OCI-LY7 (cell line): ENCODE results near the gene TUSC2. TPM values are rescaled to one million over a fixed set of nuclear protein-coding genes. Genes with fewer than 3 reads are reported as not detected.

Experiments
- BruUV-seq: library from RNA; stranded (reverse); fragments of 400-500 nt; replicated peaks from 2 replicates; lab custom pipeline; 2021; lab: Mats Ljungman, UMichigan
- CTCF ChIA-PET: fragments of 300-600 bp; sonication (Branson Sonifier 250); formaldehyde crosslinking; loops from one replicate; lab custom pipeline; 2022; ENCODE audit warnings: antibody characterized with exemption; ENCODE audit not compliant: unreplicated experiment; lab: Charles Lee
- POLR2A ChIA-PET: fragments of 300-600 bp; sonication (Branson Sonifier 250); formaldehyde crosslinking; loops from one replicate; lab custom pipeline; 2022; ENCODE audit warnings: antibody characterized with exemption; lab: Charles Lee
- DNase-seq: peaks from one replicate; pipeline ENCODE4 v3.0.0-alpha.2; 2015; ENCODE audit warnings: low spot score
- H2AFZ ChIP-seq: fragments of 200-600 bp; sonication (generic), shearing (Covaris generic); 2 replicates; pipeline ENCODE4 v1.6.1; 2014; ENCODE audit warnings: mild to moderate bottlenecking, antibody characterized with exemption, low read length, moderate library complexity
- H3K27ac ChIP-seq: fragments of 200-600 bp; sonication (generic); 2 replicates; pipeline ENCODE4 v1.5.1; 2014; ENCODE audit warnings: mixed run types, low read depth, mild to moderate bottlenecking, moderate library complexity, low read length, inconsistent platforms; ENCODE audit not compliant: poor library complexity, severe bottlenecking
- H3K36me3 ChIP-seq: fragments of 200-600 bp; sonication (generic); 2 replicates; pipeline ENCODE4 v1.6.1; 2014; ENCODE audit warnings: mild to moderate bottlenecking, antibody characterized with exemption, low read length, moderate library complexity, mixed read lengths; ENCODE audit not compliant: insufficient read depth
- H3K4me1 ChIP-seq: fragments of 200-600 bp; sonication (generic); 2 replicates; pipeline ENCODE4 v1.5.1; 2014; ENCODE audit warnings: mild to moderate bottlenecking, low read length; ENCODE audit not compliant: insufficient read depth, poor library complexity, severe bottlenecking
- H3K4me2 ChIP-seq: fragments of 200-600 bp; sonication (generic); 2 replicates; pipeline ENCODE4 v1.6.1; 2014; ENCODE audit warnings: mild to moderate bottlenecking, low read length
- H3K4me3 ChIP-seq: fragments of 200-600 bp; sonication (generic); 2 replicates; pipeline ENCODE4 v1.5.1; 2014; ENCODE audit warnings: mild to moderate bottlenecking, low read depth, low read length; ENCODE audit not compliant: poor library complexity, severe bottlenecking
- H3K79me2 ChIP-seq: fragments of 200-600 bp; sonication (generic); 2 replicates; pipeline ENCODE4 v1.6.1; 2016; ENCODE audit warnings: low read depth, mild to moderate bottlenecking, low read length, moderate library complexity, mixed read lengths; ENCODE audit not compliant: insufficient read depth
- H3K9me2 ChIP-seq: fragments of 200-600 bp; sonication (generic); 2 replicates; pipeline ENCODE4 v1.6.1; 2016; ENCODE audit warnings: mild to moderate bottlenecking, low read length, mixed read lengths; ENCODE audit not compliant: insufficient read depth
- H3K9me3 ChIP-seq: fragments of 200-600 bp; sonication (generic); 2 replicates; pipeline ENCODE4 v1.6.1; 2014; ENCODE audit warnings: mild to moderate bottlenecking, mixed run types, low read length, mixed read lengths
- H4K20me1 ChIP-seq: fragments of 200-600 bp; sonication (generic); 2 replicates; pipeline ENCODE4 v1.6.1; 2014; ENCODE audit warnings: mild to moderate bottlenecking, antibody characterized with exemption, low read length, moderate library complexity, mixed read lengths; ENCODE audit not compliant: insufficient read depth
- CTCF ChIP-seq: fragments of 200-600 bp; sonication (generic); conservative IDR thresholded peaks from 2 replicates; pipeline ENCODE4 v1.5.1; 2014; ENCODE audit warnings: mild to moderate bottlenecking, antibody characterized with exemption, low read length, moderate library complexity, mixed read lengths
- EZH2phosphoT487 ChIP-seq: fragments of 200-600 bp; sonication (generic); IDR thresholded peaks from 2 replicates; pipeline ENCODE4 v1.6.1; 2018; ENCODE audit warnings: low read depth, borderline replicate concordance, mild to moderate bottlenecking, mixed run types, antibody characterized with exemption, low read length, moderate library complexity, mixed read lengths
- intact Hi-C: fragments of 100-400 bp; cut with micrococcal nuclease; formaldehyde crosslinking; loops from one replicate; pipeline ENCODE4 v1.10.0; 2022; ENCODE audit not compliant: unreplicated experiment
- total RNA-seq, 2 experiments: library from RNA; depleted of rRNA in 1 of 2; stranded (reverse); fragments of >200 nt in 1 of 2; shearing (Covaris generic) in 1 of 2; gene quantifications; 2 replicates each; pipeline ENCODE4 v1.2.3, GENCODE V29; 2014 to 2022

Gene TUSC2
- total RNA-seq, 2 experiments from 2014 or later = 20.4 to 24.5 TPM

DNA sequence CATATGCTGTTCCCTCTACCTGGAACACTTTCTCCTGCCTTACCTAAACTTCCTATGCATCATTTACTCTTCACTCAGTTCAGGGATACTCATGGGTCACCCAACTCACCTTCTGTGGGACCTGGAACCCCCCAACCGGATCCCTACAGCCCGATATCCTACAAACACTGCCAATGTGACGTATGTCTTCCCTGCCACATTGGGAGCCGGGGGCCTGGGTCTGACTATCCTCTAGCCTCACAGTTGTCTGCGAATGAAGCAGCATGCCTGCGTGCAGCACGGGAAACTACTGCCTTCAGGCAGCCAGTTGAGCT, 22.1 kb upstream of the TUSC2 start:
- Histone ChIP-seq H3K36me3 (peaks cover 34% of the 10 kb centered on the region), H3K4me3 (peak overlapping the region; percentile 77), H2AFZ (peak overlapping the region; percentile 69; the same call in 1 of the 2 replicates), H3K79me2 (peaks cover 8% of the 10 kb centered on the region; the same call in 1 of the 2 replicates), H3K4me1 (peaks cover 31% of the 10 kb centered on the region), H4K20me1 (no peaks in the 10 kb centered on the region), H3K4me2 (peak overlapping the region; percentile 92), H3K27ac (peak overlapping the region; percentile 63), H3K9me3 (no peaks in the 10 kb centered on the region), H3K9me2 (no peaks in the 10 kb centered on the region)
- TF ChIP-seq EZH2phosphoT487 = no peak
- no peak for TF ChIP-seq CTCF
- CTCF ChIA-PET = interaction anchor here (0.6 to 1.0 kb wide), 2 partner anchors 11 to 12 kb away, joined by 4 to 5 read pairs; no protein-coding TSS in a partner anchor
- no TSS peak for BruUV-seq
- POLR2A ChIA-PET = interaction anchor here (0.6 to 2.1 kb wide), 9 partner anchors 9 to 409 kb away, joined by 3 to 22 read pairs (median 6); partner anchors contain the start of genes RASSF1 and TMEM115
- intact Hi-C loops = loop anchor here (5.0 kb wide), 1 partner anchor 217 kb away; the partner anchor contains the start of genes C3orf18 and HEMK1
- no peak for DNase-seq

DNA sequence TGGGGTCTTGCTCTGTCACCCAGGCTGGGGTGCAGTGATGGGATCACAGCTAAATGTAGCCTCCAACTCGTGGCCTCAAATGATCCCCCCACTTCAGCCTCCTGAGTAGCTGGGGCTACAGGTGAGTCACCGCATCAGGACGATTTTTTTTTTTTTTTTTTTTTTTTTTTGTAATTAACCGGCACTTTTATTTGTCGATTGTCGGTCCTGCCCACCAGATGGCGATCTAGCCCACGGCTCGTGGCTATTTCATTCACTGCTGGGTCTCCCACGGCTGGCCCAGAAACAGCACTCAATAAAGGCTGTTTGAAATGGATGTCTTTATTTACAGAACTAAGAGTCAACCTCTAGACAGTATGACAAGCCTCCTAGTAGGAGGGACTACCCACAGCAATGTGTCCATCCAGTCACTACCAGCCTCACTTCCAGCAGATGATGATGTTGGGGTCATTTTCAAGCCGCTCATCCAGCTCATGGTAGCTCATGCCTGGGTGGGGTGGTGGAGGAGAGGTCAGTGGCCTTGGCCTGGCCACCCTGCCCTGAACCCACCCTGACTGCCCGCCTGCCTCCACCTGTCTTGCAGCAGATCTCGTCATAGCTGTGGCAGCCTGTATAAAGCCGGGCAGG, 19.3 kb upstream of the TUSC2 start:
- POLR2A ChIA-PET = interaction anchor here (0.9 to 2.0 kb wide), 2 partner anchors 10 to 11 kb away, joined by 4 to 8 read pairs; no protein-coding TSS in a partner anchor
- TF ChIP-seq EZH2phosphoT487 (no peak), CTCF (peak; percentile 81)
- peaks cover 33% of the 10 kb centered on the region for H3K4me1 ChIP-seq
- H3K27ac ChIP-seq = no peak overlapping the region
- H3K4me2 ChIP-seq = no peak overlapping the region
- peak; percentile 80 for DNase-seq
- H3K79me2 ChIP-seq = peaks cover 8% of the 10 kb centered on the region; the same call in 1 of the 2 replicates
- H3K9me3 ChIP-seq = no peaks in the 10 kb centered on the region
- CTCF ChIA-PET = interaction anchor here (1.0 kb wide), 1 partner anchor 9 kb away, joined by 3 read pairs; no protein-coding TSS in a partner anchor
- intact Hi-C loops = loop anchor here (1.0 to 2.0 kb wide), 2 partner anchors 41 to 196 kb away; no protein-coding TSS in a partner anchor
- H3K4me3 ChIP-seq = no peak overlapping the region
- H3K9me2 ChIP-seq = no peaks in the 10 kb centered on the region
- BruUV-seq = no TSS peak
- H4K20me1 ChIP-seq = no peaks in the 10 kb centered on the region
- H3K36me3 ChIP-seq = peaks cover 9% of the 10 kb centered on the region; the same call in 1 of the 2 replicates
- no peak overlapping the region for H2AFZ ChIP-seq
